Stimulated activated CD8-positive, alpha-beta memory T cell treated with anti-CD3 and anti-CD28 coated beads, Interleukin-7, amount 100 ng/mL, for 24 hours (primary cell): ENCODE data around the gene CDC42BPB.
A peak's percentile ranks its signal among the peaks of the same experiment; 100 is the strongest.

Source experiments
- DNase-seq: peaks from one replicate; pipeline ENCODE4 v3.0.0-alpha.2; 2020; ENCODE audit warnings: low read depth

Gene CDC42BPB, protein sequence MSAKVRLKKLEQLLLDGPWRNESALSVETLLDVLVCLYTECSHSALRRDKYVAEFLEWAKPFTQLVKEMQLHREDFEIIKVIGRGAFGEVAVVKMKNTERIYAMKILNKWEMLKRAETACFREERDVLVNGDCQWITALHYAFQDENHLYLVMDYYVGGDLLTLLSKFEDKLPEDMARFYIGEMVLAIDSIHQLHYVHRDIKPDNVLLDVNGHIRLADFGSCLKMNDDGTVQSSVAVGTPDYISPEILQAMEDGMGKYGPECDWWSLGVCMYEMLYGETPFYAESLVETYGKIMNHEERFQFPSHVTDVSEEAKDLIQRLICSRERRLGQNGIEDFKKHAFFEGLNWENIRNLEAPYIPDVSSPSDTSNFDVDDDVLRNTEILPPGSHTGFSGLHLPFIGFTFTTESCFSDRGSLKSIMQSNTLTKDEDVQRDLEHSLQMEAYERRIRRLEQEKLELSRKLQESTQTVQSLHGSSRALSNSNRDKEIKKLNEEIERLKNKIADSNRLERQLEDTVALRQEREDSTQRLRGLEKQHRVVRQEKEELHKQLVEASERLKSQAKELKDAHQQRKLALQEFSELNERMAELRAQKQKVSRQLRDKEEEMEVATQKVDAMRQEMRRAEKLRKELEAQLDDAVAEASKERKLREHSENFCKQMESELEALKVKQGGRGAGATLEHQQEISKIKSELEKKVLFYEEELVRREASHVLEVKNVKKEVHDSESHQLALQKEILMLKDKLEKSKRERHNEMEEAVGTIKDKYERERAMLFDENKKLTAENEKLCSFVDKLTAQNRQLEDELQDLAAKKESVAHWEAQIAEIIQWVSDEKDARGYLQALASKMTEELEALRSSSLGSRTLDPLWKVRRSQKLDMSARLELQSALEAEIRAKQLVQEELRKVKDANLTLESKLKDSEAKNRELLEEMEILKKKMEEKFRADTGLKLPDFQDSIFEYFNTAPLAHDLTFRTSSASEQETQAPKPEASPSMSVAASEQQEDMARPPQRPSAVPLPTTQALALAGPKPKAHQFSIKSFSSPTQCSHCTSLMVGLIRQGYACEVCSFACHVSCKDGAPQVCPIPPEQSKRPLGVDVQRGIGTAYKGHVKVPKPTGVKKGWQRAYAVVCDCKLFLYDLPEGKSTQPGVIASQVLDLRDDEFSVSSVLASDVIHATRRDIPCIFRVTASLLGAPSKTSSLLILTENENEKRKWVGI (N-terminal part only)

DNA sequence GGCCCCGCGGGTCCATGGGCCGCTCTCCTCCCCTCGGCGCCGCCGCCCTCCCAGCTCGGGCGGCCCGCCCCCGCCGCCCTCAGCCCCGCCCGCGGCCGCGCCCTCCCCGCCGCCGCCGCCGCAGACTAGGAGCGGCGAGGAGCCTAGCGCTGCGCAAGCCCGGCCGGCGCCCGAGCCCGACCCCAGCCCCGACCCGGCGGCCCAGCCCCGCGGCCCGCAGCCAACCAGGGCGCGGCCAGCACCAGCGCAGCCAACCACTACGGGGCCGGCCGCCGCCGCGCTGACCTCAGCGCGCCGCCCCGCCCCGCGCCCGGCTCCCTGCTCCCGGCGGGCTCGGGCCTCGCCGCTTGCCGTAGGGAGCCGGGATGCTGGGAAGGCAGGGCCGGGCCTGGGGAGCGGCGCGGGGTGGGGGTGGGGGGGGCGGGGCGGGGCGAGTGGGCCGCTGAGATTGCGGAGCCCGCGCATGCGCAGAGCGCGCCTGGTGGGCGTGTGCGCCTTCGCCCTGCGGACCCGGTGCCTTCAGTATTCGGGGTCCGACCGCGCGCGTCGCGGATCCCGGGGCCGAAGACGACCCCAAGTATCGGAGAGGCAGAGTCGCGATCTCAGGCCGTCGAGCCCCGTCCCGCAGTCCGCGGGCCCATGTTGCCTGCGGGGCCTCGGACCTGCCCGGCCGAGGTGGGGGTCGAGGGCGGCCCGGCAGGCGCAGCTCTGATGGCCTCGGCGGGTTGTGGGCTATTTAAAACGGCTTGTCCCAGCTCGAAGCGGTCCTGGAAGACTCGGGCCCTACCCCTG lies at the start of gene CDC42BPB:
Gene CDC42BPB (minus strand): TSS at position 178 of the 792 bp plus-strand sequence. CDS start 376 bp downstream, outside the sequence.
- peak; percentile 16 for DNase-seq

DNA sequence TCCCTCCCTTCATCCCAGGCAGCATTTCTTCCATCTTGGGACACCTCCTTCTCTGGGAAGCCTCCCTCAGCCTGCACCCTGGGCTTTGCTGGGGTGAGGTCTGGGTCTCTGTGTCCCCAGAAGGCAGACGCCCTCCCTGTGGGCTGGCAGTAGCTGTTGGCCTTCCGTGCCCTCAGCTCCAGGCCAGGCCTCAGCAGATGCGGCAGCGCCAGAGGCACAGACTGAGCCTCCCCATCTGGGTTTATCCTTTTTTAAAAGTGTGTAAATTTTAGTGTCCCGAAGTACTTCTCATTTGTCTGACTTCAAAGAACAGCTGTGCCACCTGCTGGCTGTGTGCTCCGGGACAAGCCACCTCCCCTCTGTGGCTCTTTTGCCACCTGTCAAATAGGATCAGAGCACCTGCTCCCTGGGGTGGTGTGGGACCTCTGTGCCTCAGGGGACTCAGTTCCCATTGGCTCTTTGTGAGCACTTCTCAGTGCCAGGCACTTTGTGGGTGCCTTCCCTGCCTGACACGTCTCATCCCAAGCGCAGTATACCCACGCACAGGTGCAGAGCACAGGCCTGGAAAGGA lies 48.3 kb upstream of the CDC42BPB start:
- DNase-seq: no peak

DNA sequence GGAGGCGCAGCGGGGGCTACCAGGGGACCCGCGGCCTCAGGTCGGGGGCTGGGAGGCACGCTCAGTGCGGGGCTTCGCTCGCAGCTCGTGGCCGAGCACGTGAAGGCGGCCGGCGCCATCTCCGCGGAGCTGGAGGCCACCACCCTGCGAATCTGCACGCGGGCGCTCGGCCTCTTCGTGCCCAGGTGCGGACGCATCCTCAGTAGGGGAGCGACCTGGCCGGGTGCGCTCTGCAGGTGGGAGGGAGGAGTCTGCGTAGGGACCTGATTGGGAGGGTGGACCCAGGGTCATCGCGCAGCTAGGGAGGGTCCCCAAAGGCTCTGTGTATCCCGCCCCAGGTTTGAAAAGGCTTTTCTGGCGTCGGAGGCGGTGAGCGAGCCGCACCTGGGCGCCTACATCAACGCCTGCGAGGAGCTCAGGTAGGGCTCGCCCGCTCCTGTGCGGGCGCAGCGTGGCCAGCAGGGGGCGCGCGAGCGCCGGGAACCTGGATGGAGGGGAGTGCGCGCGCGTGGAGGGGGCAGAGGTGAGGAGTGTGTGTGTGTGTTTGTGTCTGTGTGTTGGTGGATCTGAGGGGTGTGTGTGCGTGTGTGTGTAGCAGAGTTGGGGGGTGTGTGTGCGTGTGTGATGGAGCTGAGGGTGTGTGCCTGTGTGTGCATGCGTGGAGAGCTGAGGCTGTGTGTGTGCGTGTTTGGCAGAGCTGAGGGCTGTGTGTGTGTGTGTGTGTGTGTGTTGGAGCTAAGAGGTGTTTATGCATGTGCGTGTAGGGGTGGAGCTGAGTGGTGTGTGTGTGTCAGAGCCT lies 47.5 kb upstream of the CDC42BPB start:
- peak; percentile 51 for DNase-seq

DNA sequence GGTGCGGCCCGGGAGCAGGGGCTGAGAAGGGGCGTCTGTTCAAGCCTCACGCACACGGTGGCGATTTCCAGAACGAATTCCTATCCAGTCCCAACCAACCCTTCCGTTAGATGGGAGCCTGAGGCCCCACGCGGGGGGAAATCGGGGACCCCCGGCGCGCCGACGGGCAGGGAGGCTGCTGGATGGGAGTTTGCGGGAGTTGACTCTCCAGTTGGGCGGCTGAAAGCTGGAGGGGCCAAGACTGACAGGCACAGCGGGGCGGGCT lies 47.0 kb upstream of the CDC42BPB start:
- DNase-seq: no peak

DNA sequence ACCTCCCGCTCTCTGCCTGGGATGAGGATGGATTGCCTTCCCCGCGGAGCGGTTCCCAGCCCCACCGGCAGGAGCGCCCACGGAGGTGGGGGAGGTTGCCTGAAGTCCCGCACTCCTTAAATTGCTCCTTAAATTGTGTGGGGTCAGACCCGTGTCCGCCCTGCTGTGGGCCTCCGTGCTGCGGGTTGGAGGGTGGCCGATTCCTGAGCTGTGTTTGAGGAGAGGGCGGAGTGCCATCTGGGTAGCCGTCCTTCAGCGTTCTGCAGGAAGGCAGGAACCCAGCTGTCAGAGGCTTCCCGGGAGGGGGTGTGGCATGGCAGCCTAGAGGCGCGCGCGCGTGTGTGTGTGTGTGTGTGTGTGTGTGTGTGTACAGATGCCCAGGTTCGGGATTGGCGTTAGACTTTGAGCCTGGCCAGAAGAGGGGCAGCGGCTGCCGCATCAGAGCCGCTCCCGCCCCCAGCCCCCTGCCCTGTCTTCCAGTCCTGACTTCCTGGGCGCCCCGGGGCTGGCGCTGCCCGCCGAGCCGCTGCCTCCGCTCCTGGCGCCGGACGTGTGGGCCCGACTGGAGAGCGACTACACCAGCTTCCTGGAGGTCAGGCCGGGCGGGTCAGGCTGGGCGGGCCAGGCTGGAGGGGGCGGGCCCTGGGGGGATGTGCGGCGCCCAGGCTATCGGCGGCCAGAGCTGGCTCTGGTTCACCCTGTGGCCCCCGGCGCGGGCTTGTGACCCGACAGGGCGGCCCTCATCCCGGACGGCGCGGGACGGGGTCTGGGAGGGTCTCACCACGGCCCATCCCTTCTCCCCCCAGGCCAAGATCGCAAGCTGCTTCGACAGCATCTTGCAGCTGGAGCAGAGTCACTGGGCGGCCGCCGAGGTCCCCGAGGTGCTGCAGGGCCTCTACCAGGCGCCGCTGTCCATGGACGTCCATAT lies 46.4 kb upstream of the CDC42BPB start:
- DNase-seq: no peak

DNA sequence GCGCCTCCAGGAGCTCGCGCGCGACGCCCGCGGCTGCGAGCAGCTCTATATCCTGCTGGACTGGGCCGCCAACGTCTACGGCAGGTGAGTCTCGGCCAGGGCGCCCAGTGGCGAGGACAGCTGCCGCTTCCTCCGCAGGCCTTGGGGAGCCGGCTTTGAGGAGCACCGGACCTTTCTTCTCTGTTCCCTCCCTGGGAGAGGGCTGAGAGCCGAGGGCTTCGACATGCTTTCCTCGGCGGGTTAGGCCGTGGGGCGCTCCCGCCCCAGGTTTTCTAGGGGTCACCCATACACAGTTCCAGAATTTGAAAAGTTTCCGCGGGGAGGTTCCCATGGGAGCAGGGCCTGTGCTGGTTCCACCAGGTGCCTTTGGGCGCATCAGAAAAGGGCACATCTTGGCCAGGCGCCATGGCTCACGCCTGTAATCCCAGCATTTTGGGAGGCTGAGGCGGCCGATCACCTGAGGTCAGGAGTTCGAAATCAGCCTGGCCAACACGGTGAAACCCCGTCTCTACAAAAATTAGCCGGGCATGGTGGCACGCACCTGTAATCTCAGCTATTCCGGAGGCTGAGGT lies 45.4 kb upstream of the CDC42BPB start:
- DNase-seq: no peak

DNA sequence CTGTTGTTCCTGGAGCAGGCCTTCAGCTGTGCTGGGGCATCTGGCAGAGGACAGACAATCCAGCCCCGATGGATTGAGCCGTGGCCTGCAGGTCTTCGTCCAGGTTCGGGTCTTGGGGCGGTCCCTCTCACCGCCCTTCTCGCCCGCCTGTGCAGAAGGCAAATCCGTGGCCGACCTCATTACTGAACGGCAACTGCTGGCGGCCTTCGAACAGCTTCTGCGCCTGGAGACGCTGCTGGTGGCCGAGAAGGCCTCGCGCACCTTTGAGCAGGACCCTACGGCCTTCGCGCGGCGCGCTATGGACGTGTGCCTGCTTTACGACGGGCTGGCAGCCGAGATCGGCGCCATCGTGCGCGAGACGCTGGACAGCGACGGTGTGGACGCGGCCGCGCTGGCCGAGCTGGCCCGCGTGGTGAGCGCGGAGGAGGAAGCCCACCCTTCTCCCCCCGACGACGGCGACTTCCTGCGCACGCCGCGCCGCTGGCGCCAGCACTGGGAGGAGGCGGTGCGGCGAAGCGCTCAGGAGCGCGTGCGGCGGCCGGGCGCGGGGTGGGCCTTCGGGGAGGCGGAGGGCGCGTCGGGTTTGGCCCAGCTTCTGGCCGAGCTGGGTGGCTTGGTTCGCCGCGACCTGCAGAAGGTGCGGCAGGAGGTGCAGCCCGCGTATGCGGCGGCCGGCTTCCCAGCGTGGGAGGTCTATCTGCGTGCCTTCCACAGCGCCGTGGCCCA lies 44.8 kb upstream of the CDC42BPB start:
- DNase-seq: no peak

DNA sequence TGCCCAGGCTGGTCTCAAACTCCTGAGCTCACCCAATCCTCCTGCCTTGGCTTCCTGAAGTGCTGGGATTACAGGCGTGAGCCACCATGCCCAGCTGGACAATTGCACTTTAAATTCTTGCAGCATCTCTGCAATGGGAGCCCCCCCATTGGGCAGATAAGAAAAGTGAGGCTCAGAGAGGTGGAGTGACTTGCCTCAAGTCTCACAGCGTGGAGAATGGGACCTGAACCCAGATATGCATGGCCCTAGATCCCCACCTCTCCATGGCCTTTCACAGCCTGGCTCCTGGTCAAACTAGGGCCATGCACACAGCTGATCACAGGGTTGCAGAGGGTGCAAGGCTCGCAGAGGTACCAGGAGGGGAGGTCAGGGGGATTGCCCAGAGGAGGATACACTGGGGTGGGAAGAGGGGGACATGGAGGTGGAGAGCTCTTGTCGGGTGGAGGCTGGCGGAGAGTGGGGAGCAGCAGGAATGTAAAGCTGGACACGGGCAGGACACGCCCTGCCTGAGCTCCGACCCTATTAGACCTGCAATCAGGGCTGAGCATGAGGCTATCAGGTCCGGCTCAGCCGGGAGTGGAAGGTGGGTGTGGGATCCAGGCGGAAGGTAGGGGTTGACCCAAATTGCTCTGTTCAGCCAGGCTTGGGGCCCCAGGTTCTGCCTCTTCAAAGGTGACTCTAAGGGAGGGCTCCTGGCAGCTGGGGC lies 44.1 kb upstream of the CDC42BPB start:
- DNase-seq: no peak

DNA sequence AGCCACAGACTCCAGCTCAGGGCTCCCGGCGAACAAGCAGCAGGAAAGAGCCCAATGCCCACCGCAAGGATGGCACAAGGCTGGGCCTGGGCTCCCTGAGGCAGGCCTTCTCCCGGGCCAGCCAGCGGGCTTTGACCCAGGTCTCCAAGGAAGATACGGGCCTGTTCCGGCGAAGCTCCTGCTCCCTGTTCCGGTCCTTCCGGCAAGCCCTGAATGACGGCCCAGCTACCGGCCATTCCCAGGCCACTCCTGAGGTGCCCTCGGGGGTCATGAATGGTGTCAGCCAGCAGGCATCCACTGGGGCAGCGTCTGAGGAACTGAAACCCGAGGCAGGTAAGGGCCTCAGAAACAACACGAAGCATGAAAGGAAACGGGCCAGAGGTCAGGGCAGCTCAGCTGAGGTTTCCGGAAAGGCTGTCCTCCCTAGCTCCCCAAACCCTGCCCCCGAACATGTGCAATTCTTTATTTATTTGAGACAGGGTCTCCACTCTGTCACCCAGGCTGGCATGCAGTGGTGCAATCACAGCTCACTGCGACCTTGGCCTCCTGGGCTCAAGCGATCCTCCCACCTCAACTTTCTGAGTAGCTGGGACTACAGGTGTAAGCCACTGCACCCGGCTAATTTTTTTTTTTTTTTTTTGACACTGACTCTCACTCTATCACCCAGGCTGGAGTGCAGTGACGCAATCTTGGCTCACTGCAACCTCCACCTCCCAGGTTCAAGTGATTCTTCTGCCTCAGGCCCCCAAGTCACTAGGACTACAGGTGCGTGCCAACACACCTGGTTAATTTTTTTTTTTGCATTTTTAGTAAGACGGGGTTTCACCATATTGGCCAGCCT lies 43.2 kb upstream of the CDC42BPB start:
- no peak for DNase-seq

DNA sequence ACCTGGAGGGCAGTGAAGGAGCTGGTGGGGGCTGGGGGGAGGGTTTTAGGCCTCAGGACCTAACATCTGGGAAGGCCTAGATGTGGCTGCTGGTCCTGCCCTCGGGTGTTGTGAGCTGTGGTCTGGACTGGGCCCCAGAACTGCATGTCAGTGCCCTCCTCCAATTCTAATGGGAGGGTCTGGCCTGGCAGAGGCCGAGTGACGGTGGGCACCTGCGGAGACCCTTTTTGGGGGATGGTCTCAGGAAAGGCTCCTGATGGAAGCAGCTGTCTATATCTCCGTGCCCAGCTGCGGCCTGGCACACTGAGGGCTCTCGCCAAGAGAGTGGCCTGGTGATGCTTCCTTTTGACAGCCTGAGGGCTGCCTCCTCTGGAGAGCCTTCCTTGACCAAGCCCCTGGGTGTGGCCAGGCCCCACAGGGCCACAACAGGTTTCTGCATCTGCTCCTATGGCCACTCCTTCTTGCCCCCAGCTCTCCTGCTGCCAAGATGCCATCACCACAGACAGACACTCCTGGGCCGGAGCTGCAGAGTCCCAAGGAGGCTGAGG lies 42.5 kb upstream of the CDC42BPB start:
- DNase-seq: no peak

DNA sequence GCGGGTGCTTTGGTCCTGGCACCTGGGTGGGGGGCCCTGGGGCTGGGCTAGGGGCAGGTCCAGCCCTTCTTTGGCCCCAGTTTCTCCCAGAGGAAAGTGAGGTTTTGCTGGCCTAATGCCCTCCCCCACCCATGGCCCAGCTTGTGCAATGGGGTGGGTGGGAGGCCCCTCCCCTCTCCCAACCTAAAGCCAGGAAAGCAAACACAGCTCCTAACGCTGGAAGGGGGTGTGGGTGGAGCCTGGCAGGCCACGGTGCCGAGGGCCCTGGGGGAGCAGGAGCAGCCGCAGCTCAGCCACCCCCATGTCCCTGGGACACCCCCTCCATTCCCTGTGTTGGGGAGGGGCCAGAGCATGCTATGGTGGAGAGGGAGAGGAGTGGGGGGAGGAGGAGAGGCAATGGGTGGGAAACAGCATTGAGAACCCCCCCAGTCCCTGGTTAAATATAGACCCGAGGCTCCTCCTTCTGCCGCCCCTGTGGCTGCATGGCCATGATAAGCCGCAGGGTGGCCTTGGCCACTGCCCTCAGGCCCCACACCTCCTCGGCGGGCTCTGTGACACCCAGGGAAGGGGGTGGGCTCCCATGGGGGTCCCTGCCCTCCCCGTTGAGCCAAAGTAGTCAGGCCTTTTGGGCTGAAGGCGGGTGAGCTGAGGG lies 41.9 kb upstream of the CDC42BPB start:
- DNase-seq: no peak

DNA sequence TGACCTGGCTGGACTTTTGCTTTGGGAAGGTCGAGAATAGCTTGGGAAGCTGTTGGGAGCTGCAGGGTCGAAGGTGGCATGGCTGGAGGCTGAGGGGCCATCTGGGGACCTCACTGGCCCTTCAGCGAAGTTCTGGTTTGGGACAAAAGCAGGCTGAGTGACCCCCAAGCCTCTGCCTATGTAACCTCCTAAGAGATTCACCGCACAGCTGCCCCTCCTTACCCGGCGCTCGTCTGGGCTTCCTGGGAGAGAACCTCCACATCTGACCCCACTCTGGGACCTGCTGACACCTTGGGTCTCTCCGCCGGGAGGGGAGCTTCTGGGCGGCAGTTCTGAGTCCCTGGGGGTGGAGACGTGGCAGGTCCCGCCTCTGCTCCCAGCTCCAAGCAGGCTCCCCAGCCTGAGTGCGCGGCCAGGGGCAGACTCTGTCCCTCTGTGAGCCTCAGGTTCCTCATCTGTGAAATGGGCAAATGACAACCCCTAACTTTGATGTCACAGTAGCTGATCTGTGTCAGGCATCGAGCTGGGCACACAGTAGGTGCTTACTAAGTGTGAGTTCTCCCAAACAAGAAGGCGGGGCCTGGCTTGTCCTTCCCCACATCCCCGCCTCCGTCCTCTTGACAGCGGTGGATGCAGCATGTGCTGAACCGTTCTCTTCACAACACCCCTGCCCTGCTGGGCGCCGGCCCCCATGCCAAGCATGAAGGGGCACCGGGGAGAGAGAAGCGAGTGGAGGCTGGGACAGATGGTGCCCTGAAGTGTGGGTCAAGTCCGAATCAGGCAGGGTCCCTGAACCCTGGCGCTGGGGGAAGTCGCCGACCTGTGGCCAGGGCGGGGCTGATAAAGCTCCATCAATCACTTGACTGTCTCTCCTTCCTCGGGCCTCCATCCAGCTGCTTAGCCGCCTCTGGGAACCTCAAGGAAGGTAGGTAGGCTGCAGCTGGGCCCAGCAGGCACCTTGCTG lies 40.9 kb upstream of the CDC42BPB start:
- no peak for DNase-seq

DNA sequence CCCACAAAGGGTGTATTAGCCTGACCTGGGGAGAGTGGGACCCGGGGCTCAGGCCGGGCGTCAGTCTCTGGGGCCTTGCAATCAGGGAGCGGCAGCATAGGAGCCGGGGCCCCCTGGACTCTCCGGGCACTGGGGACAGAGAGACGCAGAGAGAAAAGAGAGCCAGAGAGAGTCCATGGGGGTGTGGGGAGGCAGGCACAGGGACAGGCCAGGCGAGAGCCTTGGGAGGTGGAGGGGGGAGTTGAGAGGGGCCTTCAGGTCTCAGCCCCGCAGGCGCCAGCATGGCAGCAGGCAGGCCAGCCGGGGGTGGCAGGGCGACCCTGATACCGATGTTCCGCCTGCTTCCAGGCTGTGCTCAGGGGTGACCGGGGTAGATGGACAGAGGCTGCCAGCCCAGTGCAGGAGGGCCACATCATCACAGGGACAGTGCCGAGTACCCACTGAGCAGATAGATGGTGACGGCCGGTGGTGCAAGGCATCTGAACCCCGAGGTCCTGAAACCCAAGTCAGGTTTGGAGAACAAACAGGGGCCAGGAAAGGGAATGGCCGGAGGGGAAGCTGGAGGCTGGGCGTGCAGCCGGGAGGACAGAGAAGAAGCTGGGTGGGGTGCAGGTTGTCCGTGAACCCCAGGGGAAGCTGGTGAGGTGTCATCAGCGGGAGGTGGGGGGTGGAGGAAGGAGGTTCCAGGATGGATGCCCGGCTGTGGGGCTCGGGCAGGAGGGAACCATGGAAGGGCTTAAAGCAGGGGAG lies 40.1 kb upstream of the CDC42BPB start:
- no peak for DNase-seq

DNA sequence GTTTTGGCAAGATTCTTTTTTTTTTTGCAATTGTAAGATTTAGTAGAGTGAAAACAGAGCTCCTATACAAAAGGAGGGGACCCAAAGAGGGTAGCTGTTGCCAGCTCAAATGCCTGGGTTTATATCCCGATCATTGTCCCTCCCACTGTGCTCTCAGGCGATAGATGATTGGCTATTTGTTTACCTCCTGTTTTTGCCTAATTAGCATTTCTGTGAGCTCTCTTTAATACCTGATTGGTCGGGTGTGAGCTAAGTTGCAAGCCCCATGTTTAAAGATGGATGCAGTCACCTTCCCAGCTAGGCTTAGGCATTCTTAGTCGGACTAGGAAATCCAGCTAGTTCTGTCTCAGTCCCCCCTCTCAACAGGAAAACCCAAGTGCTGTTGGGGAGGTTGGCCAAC lies 39.0 kb upstream of the CDC42BPB start:
- DNase-seq: no peak
